HUDEP-2 (cell line): ENCODE results near the gene ZC2HC1C.
"Not testable (repeated sequence)": the region's sequence is repeated elsewhere in the genome, so short reads cannot be mapped to it uniquely, and the experiment has no call there.

Source experiments
- DNase-seq, 76 experiments: peaks; one replicate each; lab custom pipeline; 2025; ENCODE audit not compliant: unreplicated experiment in 76 of 76; lab: John Stamatoyannopoulos, UW

Gene ZC2HC1C

DNA sequence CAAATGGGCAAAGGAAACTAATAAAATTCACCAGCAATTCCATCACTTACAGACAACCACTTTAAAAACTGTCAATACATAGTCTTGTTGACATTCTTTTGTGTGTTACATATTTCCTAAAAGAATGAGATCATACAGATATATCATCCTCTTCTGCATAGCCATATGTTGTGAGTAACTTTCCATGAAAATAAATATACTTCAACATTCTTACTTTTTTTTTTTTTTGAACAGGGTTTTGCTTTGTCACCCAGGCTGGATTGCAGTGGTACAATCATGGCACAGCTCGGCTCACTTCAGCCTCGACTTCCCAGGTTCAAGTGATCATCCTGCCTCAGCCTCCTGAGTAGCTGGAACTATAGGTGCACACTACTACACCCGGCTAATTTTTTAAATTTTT is 20.9 kb downstream of the ZC2HC1C start:
- no peak for DNase-seq

DNA sequence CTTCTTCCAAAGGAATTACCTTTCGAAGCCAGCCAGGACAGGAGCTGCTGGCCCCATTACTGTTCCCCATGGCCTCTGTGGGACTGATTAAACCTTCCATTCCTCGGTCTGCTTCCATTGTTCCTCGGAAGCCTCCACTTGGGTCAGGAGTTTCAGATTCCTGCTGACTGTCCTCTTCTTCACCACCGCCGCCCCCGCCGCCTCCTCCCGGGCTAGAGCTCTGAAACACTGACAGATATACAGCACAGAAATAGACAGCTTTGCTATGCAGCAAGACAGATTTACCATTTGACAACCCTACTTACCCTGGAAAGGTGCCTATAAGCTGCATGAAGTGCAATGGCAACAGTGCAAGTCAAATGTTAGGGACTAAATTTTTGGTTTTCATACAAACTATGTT is 21.8 kb downstream of the ZC2HC1C start:
- no peak for DNase-seq

DNA sequence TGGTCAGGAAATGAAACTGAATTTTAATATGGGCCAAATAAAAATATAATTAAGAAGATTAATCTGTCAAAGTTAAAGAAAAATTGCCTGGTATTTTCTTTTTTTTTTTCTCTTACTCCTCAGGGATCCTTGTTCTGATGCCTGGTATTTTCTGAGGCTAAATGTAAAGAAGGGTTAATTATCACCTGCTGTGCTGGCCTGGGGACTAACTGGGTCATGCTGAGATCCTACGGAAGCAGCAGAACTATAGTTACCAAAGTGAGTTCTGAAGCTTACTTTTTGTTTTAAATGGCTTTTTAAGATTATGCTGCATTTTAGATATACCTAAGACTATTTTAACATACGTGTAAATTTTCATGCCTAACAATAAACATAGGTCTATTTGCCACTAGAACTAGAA is 23.3 kb downstream of the ZC2HC1C start:
- no peak for DNase-seq

DNA sequence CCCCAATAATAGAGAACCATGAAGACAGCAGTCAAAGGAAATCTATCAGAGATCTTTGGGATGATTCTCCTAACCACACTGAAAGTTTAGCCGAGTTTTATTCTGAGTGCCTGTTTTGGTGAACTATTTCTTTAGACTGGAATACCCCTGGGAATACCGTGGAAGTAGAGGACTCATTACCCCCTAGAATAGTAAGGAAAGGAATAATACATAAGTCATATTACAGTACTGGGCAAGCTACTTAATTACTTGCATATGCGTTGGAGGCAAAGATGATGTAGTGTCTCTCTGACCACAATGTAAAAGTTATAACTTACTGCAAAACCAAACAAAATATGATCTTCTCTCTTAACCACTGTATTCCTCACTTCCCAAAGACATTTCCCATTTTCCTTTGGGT is 25.5 kb downstream of the ZC2HC1C start:
- no peak for DNase-seq

DNA sequence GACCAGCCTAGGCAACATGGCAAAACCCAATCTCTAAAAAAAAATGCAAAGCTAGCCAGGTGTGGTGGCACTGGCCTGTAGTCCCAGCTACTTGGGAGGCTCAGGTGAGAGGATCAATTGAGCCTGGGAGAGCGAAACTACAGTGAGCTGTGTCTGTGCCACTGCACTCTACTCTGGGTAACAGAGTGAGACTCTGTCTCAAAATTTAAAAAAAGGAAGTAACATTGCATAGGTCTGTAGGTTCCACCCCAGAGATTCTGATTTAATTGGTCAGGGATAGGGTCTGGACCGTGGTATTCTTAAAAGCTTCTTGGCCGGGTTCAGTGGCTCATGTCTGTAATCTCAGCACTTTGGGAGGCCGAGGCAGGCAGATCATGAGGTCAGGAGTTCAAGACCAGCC is 26.2 kb downstream of the ZC2HC1C start:
- DNase-seq, result no peak

DNA sequence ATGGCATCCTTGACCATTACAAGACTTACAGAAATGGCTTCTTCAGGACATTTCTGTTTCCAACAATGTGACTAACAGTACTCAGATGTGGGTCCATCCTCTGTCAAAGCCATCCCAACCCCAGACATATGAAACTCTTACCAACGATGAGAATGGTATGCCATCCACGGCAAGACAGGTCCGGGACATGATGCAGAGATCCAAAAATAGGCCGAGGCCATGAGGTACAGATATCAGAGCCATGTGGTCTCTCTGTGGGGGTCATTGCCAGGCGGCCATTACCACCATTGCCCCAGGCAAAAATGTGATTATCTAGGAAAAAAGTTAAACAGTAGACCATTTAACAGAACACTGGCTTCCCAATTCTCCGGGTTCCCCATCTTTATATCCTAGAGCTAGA is 27.5 kb downstream of the ZC2HC1C start:
- DNase-seq, result no peak

DNA sequence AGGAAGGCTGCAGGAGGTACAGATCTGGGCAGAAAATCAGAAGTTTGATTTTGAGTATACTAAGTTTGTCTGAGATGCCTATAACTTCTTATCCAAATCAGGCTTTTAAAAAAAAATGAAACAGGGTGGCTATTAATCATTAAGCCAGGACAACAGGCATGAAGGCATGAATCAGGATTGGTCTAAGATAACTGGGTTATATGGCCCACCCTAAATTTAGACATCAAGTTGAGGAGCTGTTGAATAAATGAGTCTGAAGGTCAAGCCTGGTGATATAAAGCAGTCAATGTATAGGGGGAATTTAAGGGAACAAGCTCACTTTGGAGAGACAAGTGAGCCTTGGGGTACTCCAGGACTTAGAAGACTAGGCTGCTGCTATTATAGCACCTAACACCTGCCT is 28.8 kb downstream of the ZC2HC1C start:
- no peak for DNase-seq

DNA sequence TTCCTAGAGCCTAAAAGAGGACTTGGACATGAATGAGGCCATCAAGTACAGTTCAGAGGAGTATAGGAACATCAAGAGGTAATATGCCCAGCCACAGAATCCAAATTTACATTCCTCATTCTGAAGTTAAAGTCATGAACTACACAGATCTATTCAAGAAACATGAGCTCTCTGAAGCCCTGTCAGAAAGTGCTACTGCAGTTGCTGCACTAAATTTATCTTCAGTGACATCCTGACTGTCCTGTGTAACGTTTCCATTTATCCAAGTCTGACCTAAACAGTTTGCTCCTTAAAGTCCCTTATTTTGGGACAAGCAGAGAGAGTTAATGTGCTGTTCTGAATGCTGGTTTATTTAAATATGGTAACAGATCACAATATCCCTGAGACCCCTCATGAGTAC is 29.2 kb downstream of the ZC2HC1C start:
- no peak for DNase-seq

DNA sequence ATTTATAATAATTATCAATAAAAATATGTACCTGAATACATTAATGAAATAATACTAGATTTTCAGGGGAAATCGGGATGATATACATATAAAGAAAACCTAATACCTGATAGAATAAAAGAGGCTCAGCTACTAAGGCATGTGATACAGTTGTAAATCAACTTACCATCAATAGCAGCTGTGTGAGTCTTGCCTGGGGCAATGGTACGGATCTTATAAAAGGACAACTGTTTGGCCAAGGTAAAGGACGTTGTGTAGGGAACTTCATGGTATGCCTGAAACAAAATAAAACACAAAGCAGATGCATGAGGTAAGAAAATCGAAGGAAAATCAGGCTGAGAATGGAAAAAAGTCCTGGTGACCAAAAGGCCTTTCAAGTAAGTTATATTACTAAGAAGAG is 32.0 kb downstream of the ZC2HC1C start:
- no peak for DNase-seq

DNA sequence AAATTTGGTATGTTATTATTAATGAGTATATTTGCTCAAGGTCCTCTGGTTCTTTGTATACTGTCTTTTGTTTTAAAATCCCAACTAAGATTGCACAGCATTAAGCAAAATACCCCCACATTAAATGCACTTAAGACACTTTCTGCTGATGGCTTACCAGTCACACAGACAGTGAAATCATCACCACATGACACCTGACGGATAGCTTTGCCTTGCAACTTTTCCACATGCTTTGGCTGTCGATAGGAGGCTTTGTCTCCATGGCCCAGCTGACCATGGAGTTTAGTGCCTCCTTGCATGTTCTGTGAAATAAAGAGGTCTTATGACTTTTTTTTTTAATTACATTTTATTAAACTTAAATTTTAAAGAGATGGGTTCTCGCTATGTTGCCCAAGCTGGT is 37.7 kb downstream of the ZC2HC1C start:
- no peak for DNase-seq

DNA sequence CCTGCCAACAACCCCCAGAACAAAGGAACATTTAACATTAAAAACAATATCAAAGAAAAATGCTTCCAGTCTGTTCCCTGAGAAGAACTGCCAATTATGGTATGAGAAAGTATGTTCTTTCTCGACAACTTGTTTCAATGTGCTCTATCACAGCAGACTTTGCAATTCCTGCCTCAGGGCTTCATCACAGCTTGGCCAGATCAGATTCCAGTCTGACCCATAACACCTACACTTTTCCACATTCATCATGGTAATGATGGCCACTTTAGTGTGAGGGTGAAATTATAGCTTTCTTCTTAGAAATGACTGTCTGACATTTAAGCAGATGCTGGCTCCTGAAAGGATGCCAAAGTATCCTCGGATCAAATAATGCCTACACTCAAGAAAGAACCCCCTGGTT is 40.4 kb downstream of the ZC2HC1C start:
- DNase-seq, result no peak

DNA sequence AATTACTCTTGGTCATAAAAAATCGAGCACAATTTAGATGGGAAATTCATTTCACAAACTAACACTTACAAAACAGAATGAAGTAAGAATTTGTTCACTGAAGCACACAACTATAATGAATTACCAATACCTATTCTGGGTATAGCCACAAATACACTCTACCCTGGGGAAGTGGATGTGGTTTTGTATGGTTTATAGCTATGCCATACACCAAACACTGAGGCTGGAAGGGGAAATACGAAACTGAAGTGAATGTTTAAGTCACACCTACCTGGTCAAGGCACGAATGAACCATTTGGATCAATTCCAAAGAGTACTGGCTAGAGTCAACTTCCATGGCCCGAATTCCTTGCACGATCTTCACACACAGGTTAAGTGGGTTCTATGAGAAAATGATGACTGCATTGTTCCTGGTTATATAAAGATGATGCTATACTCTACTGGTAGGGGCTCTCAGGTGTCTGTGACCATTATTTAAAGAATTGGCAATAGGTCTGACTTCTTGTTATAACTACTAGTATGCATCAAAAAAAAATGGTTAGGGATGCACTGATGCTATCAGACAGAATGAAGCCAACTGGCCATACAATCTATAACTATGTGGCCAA is 44.6 kb downstream of the ZC2HC1C start:
- DNase-seq, result no peak

DNA sequence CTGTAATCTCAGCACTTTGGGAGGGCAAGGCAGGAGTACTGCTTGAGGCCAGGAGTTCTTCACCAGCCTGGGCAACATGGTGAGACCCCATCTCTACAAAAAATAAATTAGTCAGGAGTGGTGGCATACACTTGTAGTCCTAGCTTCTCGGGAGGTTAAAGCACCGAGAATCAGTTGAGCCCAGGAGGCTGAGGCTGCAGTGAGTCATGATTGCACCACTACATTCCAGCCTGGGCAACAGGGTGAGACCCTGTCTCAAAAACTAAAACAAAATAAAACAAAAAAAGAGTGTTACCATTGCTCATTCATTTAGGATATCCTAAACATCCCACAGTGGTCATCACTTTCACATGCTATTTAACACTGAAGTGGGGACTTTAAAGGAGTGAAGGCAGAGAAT is 49.6 kb downstream of the ZC2HC1C start:
- DNase-seq, result no peak

DNA sequence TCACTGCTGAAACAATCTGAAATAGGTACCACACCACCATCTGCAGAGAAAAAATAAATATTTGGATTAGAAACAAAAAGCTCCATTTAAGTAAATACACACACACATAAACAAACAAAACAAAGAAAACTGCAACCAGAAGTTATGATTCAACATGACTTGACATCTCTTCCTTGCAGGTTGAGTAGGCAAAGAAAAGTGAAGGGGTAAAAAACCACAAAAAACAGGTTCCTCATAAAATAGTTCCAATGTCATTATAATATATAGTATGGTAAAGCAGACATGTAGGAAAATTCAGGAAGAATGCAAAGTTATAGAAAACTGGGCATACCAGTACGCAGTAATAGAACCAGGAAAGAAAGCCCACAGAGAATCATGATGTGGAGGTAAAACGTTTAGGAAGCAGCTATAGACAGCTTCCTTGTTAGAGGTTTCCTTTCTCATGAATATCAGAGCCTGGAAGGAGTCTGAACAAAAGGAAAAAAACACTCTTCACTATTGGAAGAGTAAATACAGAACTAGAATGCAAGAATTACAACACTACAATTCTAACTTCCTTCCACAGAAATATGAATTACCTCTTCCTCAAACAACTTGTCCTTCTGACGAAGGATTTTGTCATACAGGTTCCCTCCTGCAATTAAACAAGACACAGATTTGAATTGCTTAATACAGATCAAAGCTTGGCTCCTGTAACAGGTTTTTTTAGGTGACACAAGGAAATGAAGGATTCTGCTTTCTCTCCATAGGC is 51.3 kb downstream of the ZC2HC1C start:
- DNase-seq, result no peak

DNA sequence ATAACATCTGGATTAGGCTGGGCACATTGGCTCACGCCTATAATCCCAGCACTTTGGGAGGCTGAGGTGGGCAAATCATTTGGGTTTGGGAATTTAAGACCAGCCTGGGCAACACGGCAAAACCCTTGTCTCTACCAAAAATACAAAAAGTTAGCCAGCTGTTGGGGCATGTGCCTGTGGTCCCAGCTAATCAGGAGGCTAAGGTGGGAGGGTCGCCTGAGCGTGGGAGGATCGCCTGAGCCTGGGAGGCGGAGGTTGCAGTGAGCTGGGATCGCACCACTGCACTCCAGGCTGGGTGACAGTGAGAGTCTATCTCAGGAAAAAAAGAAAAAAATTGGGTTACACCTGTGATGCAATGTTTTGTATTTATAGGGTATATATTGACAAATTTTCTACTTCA is 52.1 kb downstream of the ZC2HC1C start:
- no peak for DNase-seq

DNA sequence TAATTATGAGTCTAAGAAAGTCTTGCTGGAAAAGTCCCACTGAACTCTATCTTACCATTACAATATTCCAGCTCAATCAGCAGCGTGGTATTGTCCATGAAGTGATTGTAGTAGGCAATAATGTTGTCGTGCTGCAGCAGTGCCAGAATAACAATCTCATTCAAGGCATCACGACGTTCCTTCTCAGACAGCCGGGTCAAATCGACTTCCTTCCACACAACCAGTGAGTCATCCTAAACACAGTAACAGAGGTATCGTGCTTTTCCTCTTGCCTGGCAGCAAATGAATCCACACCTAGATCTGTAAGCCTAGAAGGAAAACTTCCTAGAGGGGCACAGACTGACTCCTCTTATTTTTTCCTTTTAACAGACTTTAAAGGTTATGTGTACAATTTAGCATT is 54.5 kb downstream of the ZC2HC1C start:
- peak in 15 of 76 experiments; percentile 3 to 52 (median 13) for DNase-seq

DNA sequence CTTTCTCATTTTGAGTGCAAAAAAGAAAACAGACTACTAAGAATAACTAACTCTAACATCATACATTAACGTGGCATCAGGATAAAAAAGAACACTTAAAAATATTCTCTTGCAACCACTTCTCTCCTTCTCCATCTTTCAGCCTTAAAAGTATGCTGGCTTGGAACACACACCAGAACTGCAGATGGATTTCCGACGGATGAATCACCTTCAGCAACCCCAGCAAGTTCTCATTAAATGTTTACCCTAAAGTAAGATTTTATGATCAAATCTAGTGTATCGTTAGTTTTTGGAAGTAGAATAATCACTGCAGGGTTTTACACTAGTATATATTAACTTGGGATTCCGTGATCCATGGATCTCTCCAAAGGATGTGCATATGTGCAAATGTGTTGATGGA is 56.2 kb downstream of the ZC2HC1C start:
- DNase-seq, result no peak

DNA sequence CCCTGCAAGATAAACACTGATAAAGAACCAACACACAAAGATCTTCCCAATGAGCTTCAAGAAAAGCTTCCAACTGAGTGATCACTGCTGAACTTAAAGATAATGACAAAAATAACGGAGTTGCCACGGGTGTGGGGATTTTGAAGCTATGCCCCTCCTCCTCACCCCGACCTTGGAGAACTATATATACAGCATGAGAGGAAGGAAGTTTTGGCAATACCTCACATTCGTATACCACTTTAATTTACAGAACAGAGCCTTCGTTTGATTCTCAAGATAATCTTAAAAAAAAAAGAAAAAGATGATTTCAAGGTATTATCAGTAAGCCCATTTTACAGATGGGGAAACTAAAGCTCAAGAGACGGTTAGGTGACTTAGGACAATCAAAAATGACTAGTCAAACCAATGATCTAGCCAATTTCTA is 56.7 kb downstream of the ZC2HC1C start:
- DNase-seq, result peak in 8 of 76 experiments; percentile 3 to 26 (median 14)

DNA sequence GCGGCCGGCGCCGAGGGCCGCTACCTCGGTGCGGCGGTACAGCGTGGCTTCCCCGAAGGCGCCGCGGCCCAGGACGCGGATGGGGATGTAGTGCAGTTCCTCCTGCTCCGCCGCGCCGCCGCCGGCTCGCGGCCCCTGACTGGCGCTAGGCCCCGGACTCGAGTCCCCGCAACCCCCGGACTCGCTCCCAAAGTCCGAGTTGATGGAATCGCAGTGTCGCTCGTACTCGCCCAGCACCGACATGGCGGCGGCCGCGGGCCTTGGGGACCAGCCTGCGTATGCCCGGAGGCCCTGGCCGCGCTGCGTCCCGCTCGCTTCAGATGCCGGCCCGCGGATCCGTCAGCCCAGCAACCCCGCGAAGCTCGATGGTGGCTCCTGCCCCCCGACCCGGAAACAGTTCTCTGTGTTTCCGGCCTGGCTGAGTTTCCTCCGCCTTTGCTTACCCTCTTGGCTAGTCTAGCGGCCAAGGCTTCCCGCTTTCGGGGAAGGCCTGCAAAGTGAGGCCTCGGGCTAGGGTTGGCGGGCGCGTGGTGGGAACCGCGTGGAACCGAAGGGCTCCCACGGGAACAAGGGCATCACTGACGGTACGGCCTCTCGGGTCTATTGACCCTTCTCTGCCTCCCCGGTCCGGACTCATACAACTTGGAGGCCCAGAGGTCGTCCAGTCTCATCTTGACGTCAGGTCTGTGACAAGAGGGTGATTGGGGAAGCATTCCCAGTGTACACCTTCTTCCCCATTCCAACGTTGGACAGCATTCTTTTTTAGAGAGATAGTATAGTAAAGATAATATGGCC is 57.4 kb downstream of the ZC2HC1C start, which contains the start of gene NEK9:
TSS of gene NEK9 (minus strand) at position 370 of the 795 bp plus-strand sequence. CDS start at position 243, 127 bp downstream.
- peak in 75 of 76 experiments; percentile 14 to 87 (median 77) for DNase-seq

DNA sequence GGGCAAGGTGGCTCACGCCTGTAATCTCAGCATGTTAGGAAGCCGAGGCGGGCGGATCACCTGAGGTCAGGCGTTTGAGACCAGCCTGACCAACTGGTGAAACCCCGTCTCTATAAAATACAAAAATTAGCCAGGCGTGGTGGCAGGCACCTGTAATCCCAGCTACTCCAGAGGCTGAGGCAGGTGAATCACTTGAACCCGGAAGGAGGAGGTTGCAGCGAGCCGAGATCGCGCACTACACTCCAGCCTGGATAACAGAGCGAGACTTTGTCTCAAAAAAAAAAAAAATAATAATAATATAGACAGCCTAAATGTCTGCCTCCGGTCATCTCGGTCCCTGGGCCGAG is 58.0 kb downstream of the ZC2HC1C start:
- DNase-seq, result not testable (repeated sequence)

DNA sequence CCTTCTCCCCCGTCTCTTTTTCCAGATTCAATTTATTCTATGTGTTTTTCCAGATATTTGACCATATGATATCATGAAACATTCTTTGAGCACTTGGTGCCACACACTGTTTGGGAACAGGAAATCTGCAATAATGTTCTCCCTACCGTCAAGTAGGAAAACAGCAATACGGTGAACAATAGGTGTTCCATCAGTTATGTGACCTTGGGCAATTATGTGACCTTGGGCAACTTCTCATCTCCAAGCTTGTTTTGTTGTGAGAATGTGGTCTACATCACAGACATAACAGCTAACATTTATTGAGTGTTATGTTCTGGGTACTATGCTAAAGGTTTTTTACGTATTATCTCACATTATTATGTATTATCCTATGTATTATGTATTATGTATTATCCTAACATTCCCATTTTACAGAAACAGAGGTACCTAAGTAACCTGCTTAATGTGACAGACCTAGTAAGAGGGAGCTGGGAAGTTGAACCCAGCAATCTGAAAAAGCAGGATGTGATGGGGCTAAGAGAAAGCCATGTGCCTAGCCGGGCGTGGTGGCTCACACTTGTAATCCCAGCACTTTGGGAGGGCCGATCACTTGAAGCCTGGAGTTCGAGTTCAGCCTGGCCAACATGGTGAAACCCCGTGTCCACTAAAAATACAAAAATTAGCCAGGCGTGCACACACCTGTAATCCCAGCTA is 58.6 kb downstream of the ZC2HC1C start:
- DNase-seq, result peak in 1 of 76 experiments; percentile 5
